T-helper 17 cell (primary cell): ENCODE data around the gene L3MBTL2. TPM values are rescaled to one million over a fixed set of nuclear protein-coding genes. Genes with fewer than 3 reads are reported as not detected.
"Not testable (repeated sequence)": the region's sequence is repeated elsewhere in the genome, so short reads cannot be mapped to it uniquely, and the experiment has no call there.

Experiments used
- ATAC-seq: fragments of 150-1000 bp; cut with Tn5 transposase; 2 replicates; pipeline ENCODE4 v1.10.0; 2021; ENCODE audit warnings: mild to moderate bottlenecking, moderate library complexity
- DNase-seq, 3 donors: peaks; one replicate each; pipeline versions ENCODE4 v3.0.0 to v3.0.0-alpha.2; 2020 to 2021
- H3K9me3 ChIP-seq: one replicate; pipeline ENCODE4 v1.7.0; 2013; ENCODE audit warnings: low read length, mild to moderate bottlenecking; ENCODE audit not compliant: control insufficient read depth, poor library complexity, severe bottlenecking
- H3K27ac Mint-ChIP-seq: one replicate; pipeline ENCODE4 v1.8.0; 2022; ENCODE audit warnings: mild to moderate bottlenecking, moderate library complexity, mixed read lengths
- H3K27me3 Mint-ChIP-seq: one replicate; pipeline ENCODE4 v1.8.0; 2022; ENCODE audit warnings: mixed read lengths
- H3K36me3 Mint-ChIP-seq: one replicate; pipeline ENCODE4 v1.8.0; 2022; ENCODE audit warnings: low read depth, mixed read lengths
- H3K4me1 Mint-ChIP-seq: one replicate; pipeline ENCODE4 v1.8.0; 2022; ENCODE audit warnings: mild to moderate bottlenecking, mixed read lengths
- H3K4me3 Mint-ChIP-seq: one replicate; pipeline ENCODE4 v1.8.0; 2022; ENCODE audit warnings: mild to moderate bottlenecking, moderate library complexity, mixed read lengths
- total RNA-seq, 4 donors: library from RNA in 2 of 4; stranded (reverse) in 2 of 4; gene quantifications; one replicate each; pipeline ENCODE4 v1.2.3 and lab custom pipeline; 2022 to 2026

The L3MBTL2 gene
- total RNA-seq, 2 donors from 2014 or later: 28.9 to 31.1 TPM

- no peak overlapping the region for H3K4me3 Mint-ChIP-seq
- H3K9me3 ChIP-seq: no peaks in the 10 kb centered on the region
- peaks cover 2% of the 10 kb centered on the region for H3K4me1 Mint-ChIP-seq
- DNase-seq (no peak), ATAC-seq (no peak)
- H3K27ac Mint-ChIP-seq: peak overlapping the region; percentile 37
- H3K36me3 Mint-ChIP-seq: peaks cover 5% of the 10 kb centered on the region
- H3K27me3 Mint-ChIP-seq: no peaks in the 10 kb centered on the region
Observed at GRCh38 chr22:41256254-41257253, 51.4 kb downstream of the L3MBTL2 start.

GRCh38 chr22:41257696-41258095 is 52.6 kb downstream of the L3MBTL2 start:
- no peak for ATAC-seq
- no peak overlapping the region for H3K4me3 Mint-ChIP-seq
- peaks cover 2% of the 10 kb centered on the region for H3K4me1 Mint-ChIP-seq
- no peaks in the 10 kb centered on the region for H3K27me3 Mint-ChIP-seq
- H3K27ac Mint-ChIP-seq: peak overlapping the region; percentile 37
- no peaks in the 10 kb centered on the region for H3K9me3 ChIP-seq
- DNase-seq: no peak
- H3K36me3 Mint-ChIP-seq: peaks cover 5% of the 10 kb centered on the region

GRCh38 chr22:41259756-41260155 is 54.6 kb downstream of the L3MBTL2 start:
- H3K4me1 Mint-ChIP-seq, H3K27ac Mint-ChIP-seq, H3K27me3 Mint-ChIP-seq, ATAC-seq, H3K4me3 Mint-ChIP-seq, H3K36me3 Mint-ChIP-seq, DNase-seq, H3K9me3 ChIP-seq: not testable (repeated sequence)

GRCh38 chr22:41260871-41261270 is 55.8 kb downstream of the L3MBTL2 start:
- Mint-ChIP-seq H3K4me3 (no peak overlapping the region), H3K4me1 (peaks cover 4% of the 10 kb centered on the region), H3K27me3 (no peaks in the 10 kb centered on the region), H3K36me3 (peaks cover 2% of the 10 kb centered on the region), H3K27ac (no peak overlapping the region)
- H3K9me3 ChIP-seq: no peaks in the 10 kb centered on the region
- DNase-seq (no peak), ATAC-seq (no peak)

- no peaks in the 10 kb centered on the region for H3K9me3 ChIP-seq
- DNase-seq (no peak), ATAC-seq (no peak)
- Mint-ChIP-seq H3K27ac (peak overlapping the region; percentile 27), H3K36me3 (peaks cover 2% of the 10 kb centered on the region), H3K4me1 (peaks cover 7% of the 10 kb centered on the region), H3K27me3 (no peaks in the 10 kb centered on the region), H3K4me3 (no peak overlapping the region)
Observed at GRCh38 chr22:41261541-41262249, 56.6 kb downstream of the L3MBTL2 start.

GRCh38 chr22:41262250-41262765 is 57.2 kb downstream of the L3MBTL2 start:
- no peak for ATAC-seq
- H3K27ac Mint-ChIP-seq: peak overlapping the region; percentile 27

GRCh38 chr22:41263704-41264103 is 58.6 kb downstream of the L3MBTL2 start:
- Mint-ChIP-seq H3K4me1 (peaks cover 7% of the 10 kb centered on the region), H3K36me3 (peaks cover 4% of the 10 kb centered on the region), H3K27ac (peak overlapping the region; percentile 81), H3K27me3 (no peaks in the 10 kb centered on the region), H3K4me3 (peak overlapping the region; percentile 31)
- H3K9me3 ChIP-seq: no peaks in the 10 kb centered on the region
- DNase-seq (no peak), ATAC-seq (no peak)

More at GRCh38 chr22:41262250-41262765, 57.2 kb downstream of the L3MBTL2 start:
- Mint-ChIP-seq H3K4me3 (no peak overlapping the region), H3K27me3 (no peaks in the 10 kb centered on the region), H3K36me3 (peaks cover 2% of the 10 kb centered on the region), H3K4me1 (peaks cover 7% of the 10 kb centered on the region)
- DNase-seq: no peak
- no peaks in the 10 kb centered on the region for H3K9me3 ChIP-seq

- no peaks in the 10 kb centered on the region for H3K9me3 ChIP-seq
- H3K27ac Mint-ChIP-seq: peak overlapping the region; percentile 14
- DNase-seq (no peak), ATAC-seq (no peak)
- no peaks in the 10 kb centered on the region for H3K27me3 Mint-ChIP-seq
- peaks cover 2% of the 10 kb centered on the region for H3K36me3 Mint-ChIP-seq
- H3K4me3 Mint-ChIP-seq: no peak overlapping the region
- peaks cover 7% of the 10 kb centered on the region for H3K4me1 Mint-ChIP-seq
Observed at GRCh38 chr22:41264408-41264941, 59.4 kb downstream of the L3MBTL2 start.

- peaks cover 7% of the 10 kb centered on the region for H3K4me1 Mint-ChIP-seq
- H3K36me3 Mint-ChIP-seq: peaks cover 2% of the 10 kb centered on the region
- H3K4me3 Mint-ChIP-seq: no peak overlapping the region
- ATAC-seq (no peak), DNase-seq (no peak)
- no peaks in the 10 kb centered on the region for H3K9me3 ChIP-seq
- H3K27me3 Mint-ChIP-seq: no peaks in the 10 kb centered on the region
- H3K27ac Mint-ChIP-seq: no peak overlapping the region
Observed at GRCh38 chr22:41267958-41268357, 62.8 kb downstream of the L3MBTL2 start.

GRCh38 chr22:41271787-41272186 is 66.7 kb downstream of the L3MBTL2 start:
- DNase-seq (no peak), ATAC-seq (peak; percentile 19)
- Mint-ChIP-seq H3K27me3 (no peaks in the 10 kb centered on the region), H3K27ac (peak overlapping the region; percentile 85), H3K4me3 (no peak overlapping the region), H3K4me1 (peaks cover 2% of the 10 kb centered on the region), H3K36me3 (peaks cover 6% of the 10 kb centered on the region)
- no peaks in the 10 kb centered on the region for H3K9me3 ChIP-seq

- H3K27me3 Mint-ChIP-seq: no peaks in the 10 kb centered on the region
- ATAC-seq: no peak
Observed at GRCh38 chr22:41273128-41273527, 68.0 kb downstream of the L3MBTL2 start.

GRCh38 chr22:41274856-41275255 is 69.7 kb downstream of the L3MBTL2 start:
- no peak overlapping the region for H3K27ac Mint-ChIP-seq
- DNase-seq: no peak
- no peak for ATAC-seq
- peaks cover 9% of the 10 kb centered on the region for H3K4me1 Mint-ChIP-seq
- no peaks in the 10 kb centered on the region for H3K27me3 Mint-ChIP-seq
- H3K36me3 Mint-ChIP-seq: peaks cover 8% of the 10 kb centered on the region
- no peak overlapping the region for H3K4me3 Mint-ChIP-seq
- H3K9me3 ChIP-seq: no peaks in the 10 kb centered on the region

More at GRCh38 chr22:41273128-41273527, 68.0 kb downstream of the L3MBTL2 start:
- peaks cover 4% of the 10 kb centered on the region for H3K4me1 Mint-ChIP-seq
- no peaks in the 10 kb centered on the region for H3K9me3 ChIP-seq
- peaks cover 8% of the 10 kb centered on the region for H3K36me3 Mint-ChIP-seq
- DNase-seq: no peak
- H3K27ac Mint-ChIP-seq: no peak overlapping the region
- no peak overlapping the region for H3K4me3 Mint-ChIP-seq

GRCh38 chr22:41280065-41280464 is 75.0 kb downstream of the L3MBTL2 start:
- no peak overlapping the region for H3K27ac Mint-ChIP-seq
- DNase-seq (no peak), ATAC-seq (no peak)
- no peaks in the 10 kb centered on the region for H3K9me3 ChIP-seq
- peaks cover 16% of the 10 kb centered on the region for H3K4me1 Mint-ChIP-seq
- no peaks in the 10 kb centered on the region for H3K27me3 Mint-ChIP-seq
- H3K36me3 Mint-ChIP-seq: peaks cover 9% of the 10 kb centered on the region
- no peak overlapping the region for H3K4me3 Mint-ChIP-seq
